ENCODE measurements around the gene PLXNA4.
A peak's percentile ranks its signal among the peaks of the same experiment; 100 is the strongest.

- TF ChIP-seq CTCF (IDR thresholded peaks at IDR 0.05; ENCODE audit: poor library complexity): peak; percentile 96
- no peak for TF ChIP-seq EZH2 (IDR thresholded peaks at IDR 0.05; ENCODE audit: borderline replicate concordance)
- no peak for TF ChIP-seq EZH2phosphoT487 (IDR thresholded peaks at IDR 0.05; ENCODE audit: low read depth, severe bottlenecking, unreplicated experiment)
Measured at GRCh38 chr7:132318352-132319318, 257.6 kb downstream of the PLXNA4 start.

Data from hepatocyte (in vitro differentiated cells).